Daoy (cell line): ENCODE results near the gene NANOGP8. TPM values are rescaled to one million over a fixed set of nuclear protein-coding genes. Genes with fewer than 3 reads are reported as not detected.

Experiments used
- DNase-seq: peaks from one replicate; pipeline ENCODE4 v3.0.0-alpha.2; 2015; ENCODE audit warnings: low read depth
- total RNA-seq: library from RNA; depleted of rRNA; stranded (reverse); fragments of >200 nt; shearing (Covaris generic); gene quantifications from 2 replicates; pipeline ENCODE4 v1.2.3, GENCODE V29; 2014; rRNA removed

The NANOGP8 gene
- total RNA-seq, 1 experiment from 2014 or later = not detected

- DNase-seq = no peak
Observed at GRCh38 chr15:35060591-35060990, 24.5 kb downstream of the NANOGP8 start.

DNA sequence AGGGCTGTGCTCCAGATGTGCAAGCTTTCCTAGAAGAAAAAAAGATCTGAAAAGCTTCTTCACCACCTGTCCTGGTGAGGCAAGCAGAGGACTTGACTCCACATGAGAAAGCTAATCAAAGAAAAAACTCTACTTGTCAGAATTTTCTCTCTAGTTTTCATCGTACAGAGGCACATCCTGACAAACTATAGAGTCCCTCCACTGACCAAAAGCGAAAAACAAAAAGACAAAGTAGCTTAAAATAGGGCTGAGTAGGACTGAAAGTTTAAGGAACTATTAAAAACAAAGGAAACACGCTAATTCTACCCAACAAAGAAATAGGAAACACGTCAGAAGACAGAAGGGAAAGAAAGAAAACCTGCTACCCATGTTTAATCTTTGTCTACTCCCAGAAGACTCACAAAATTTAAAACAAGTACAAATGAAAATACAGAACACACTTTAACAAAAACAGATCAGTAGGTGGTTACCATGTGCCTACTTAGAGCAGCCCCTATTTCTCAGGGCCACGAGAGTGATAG lies 26.5 kb downstream of the NANOGP8 start:
- DNase-seq = no peak

DNA sequence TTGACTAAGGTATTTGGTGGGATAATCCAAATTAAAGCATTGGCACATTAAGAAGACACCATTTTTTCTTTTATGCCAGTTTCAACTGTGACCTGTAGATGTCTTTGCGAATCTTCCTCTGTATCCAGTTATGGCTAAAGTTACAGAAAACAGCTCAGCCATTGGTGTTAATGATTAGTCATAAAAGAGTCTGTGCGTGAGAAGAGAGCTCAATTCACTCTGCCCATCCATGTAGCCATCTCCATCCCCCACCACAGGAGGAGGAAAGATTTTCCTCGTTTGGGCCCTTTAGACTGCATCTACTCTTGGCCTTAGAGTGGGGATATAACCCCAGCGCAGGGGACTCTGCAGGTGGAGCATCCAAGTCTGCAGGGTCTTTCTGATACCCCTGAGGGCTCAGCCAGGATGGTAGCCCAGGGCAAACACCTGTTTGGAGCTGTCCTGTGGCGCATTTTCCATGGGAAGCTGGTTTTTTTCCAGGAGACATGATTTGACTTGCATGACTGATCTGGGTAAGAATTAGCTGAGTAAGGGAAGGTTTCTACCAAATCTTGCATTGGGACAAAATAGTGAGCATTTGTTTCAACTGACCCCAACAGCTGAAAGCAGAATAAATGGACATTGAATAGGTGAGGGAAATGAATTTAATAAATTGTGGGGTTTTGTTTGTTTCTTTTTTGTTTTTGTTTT lies 29.5 kb downstream of the NANOGP8 start:
- DNase-seq = no peak

GRCh38 chr15:35054380-35054779 lies 30.7 kb downstream of the NANOGP8 start:
- DNase-seq = no peak

- no peak for DNase-seq
Observed at GRCh38 chr15:35047996-35048395, 37.1 kb downstream of the NANOGP8 start.

- DNase-seq = no peak
Observed at GRCh38 chr15:35047528-35047927, 37.6 kb downstream of the NANOGP8 start.

GRCh38 chr15:35043373-35044095 lies 41.6 kb downstream of the NANOGP8 start:
- DNase-seq = no peak

DNA sequence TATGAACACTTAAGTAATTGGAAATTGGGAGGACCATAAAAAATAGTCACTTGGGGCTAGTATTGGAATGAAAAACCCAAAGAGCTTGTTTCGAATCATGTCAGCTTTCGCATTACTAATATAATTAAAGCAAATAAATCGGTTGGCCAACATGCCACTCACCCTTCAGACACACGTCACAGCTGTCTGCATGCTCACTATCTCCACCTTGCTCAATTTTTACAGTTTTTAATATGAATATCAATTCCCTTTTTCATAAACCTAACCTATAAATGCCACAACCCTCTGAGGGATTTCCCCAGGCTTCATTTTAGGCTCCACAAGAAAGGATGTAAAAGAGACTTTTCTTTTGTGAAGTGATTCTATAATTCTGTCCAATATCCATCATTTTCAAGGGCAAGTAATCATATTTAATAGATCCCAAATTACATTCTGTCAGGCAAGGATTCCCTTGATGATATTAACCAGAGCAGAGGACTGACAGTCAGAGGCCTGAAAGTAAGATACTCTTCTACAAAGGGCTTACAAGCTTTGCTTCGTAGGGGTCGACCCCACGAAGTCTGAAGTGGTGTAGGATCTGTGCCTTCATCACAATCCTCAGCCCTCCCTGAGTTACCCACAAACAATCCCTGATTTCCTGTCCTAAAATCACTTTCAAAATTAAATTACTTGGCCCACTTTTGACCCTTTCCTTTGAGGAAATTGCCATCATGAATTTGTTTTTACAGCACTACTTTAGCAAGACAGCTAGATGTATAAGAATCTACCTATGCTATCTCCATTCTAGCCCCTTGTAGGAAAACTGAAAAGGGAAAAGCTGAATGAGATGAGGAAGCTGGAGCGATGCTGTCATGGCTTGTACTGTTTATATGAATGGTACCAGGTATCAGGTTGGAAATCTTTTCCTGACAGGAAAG lies 44.5 kb downstream of the NANOGP8 start:
- no peak for DNase-seq

DNA sequence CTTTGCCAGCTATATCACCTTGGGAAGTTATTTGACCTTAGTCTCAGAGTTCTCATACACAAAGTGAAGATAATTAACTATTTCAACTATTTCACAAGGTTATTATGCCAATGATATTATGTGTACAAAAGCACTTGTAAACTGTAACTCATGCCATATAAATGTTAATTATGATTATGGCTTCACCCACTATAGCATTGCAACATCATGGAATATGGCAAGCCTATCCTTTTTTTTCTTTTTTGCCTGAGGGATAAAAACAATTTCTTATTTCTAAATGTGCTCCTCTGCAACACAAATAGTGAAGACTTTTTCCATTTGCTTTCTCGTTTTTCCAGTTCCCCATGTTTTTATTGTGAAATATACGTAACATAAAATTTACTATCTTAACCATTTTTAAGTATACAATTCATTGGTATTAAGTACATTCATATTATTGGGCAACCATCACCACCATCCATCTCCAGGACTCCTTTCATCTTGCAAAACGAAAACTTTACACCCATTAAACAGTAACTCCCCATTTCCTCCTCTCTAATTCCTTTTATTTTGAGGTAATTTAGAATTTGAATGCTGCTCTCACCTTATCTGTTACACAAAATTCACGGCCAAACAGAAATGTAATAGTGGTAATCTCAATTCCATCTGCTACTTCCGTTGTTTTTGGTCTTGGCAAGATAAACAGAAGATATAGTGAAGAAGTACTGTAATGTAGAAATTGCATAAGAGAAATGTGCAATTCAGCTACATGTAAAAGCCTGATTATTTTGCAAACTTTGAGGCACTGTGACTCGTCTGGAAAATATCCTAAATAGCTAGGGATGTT lies 46.3 kb downstream of the NANOGP8 start:
- no peak for DNase-seq

Other genes with a start within 250 kb of the NANOGP8 start
- gene AQR, start 115.6 kb downstream of the NANOGP8 start, total RNA-seq = 21.5 and 23.1 TPM in 2 replicates
- gene ZNF770, start 97.0 kb downstream of the NANOGP8 start, total RNA-seq = 13.1 and 15.7 TPM in 2 replicates